Measurements from ENCODE around the gene HOXA3. TPM values are rescaled to one million over a fixed set of nuclear protein-coding genes. Genes with fewer than 3 reads are reported as not detected.

HOXA3 gene
- total RNA-seq, 4 donors from 2014 or later, result 5.5 to 19.9 (median 6.2) TPM

DNA sequence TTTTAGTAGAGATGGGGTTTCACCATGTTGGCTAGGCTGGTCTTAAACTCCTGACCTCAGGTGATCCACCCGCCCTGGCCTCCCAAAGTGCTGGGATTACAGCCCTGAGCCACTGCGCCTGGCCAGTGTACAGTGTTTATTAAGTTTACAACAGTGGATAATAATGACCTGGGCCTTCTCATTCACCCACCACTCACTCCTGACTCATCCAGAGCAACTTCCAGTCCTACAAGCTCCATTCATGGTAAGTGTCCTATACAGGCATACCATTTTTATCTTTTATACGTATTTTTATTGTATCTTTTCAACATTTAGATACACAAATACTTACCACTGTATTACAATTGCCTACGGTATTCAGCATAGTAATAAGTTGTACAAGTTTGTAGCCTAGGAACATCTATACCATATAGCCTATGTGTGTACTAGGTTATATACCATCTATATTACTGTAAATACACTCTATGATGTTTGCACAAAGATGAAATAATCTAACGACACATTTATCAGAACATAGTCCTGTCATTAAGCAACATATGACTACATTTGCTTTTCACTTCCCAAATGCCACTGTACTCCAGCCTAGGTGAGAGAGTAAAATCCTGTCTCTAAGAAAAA lies 73.7 kb downstream of the HOXA3 start:
- no peaks in the 10 kb centered on the region for H3K9me3 ChIP-seq
- no peak for TF ChIP-seq POLR2A (IDR thresholded peaks at IDR 0.05)
- TF ChIP-seq CTCF (IDR thresholded peaks at IDR 0.05), result no peak
- TF ChIP-seq POLR2AphosphoS5 (IDR thresholded peaks at IDR 0.05), result no peak
- TF ChIP-seq EP300 (IDR thresholded peaks at IDR 0.05), result no peak
- no peak overlapping the region for H3K27ac ChIP-seq
- H3K36me3 ChIP-seq, result no peaks in the 10 kb centered on the region
- H3K4me3 ChIP-seq, result no peak overlapping the region
- H3K4me1 ChIP-seq, result no peaks in the 10 kb centered on the region
- DNase-seq (ENCODE audit: low spot score in 2 of 2), result no peak
- 94% methylated on average over 5 of the region's 5 CpGs for WGBS
- no peaks in the 10 kb centered on the region for H3K27me3 ChIP-seq

DNA sequence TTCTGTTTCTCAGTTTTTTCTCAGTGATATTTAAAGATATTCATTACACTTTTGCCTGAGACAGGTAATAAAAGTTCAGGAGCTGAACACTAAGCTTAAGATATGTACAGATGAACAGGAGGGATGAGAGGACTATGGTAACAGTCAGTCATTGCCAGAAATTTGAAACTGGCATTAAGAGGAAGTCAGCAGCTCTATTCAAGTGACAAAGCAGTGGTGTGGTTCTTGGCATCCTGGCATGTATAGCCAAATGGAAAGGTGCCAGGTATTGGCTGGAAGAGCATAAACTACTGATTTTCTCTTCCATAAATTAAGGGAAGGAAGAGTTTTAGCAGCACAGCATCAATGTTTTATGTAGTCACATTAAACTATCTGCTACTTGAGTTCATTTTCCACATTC lies 79.3 kb downstream of the HOXA3 start:
- Histone ChIP-seq H3K36me3 (no peaks in the 10 kb centered on the region), H3K4me3 (no peak overlapping the region), H3K27ac (no peak overlapping the region), H3K9me3 (no peaks in the 10 kb centered on the region), H3K27me3 (no peaks in the 10 kb centered on the region), H3K4me1 (no peaks in the 10 kb centered on the region)
- DNase-seq (ENCODE audit: low spot score in 2 of 2), result no peak
- TF ChIP-seq POLR2AphosphoS5 (IDR thresholded peaks at IDR 0.05), result no peak
- no peak for TF ChIP-seq CTCF (IDR thresholded peaks at IDR 0.05)
- TF ChIP-seq POLR2A (IDR thresholded peaks at IDR 0.05), result no peak
- TF ChIP-seq EP300 (IDR thresholded peaks at IDR 0.05), result no peak

- no peak overlapping the region for H3K27ac ChIP-seq
- no peak for TF ChIP-seq POLR2AphosphoS5 (IDR thresholded peaks at IDR 0.05)
- TF ChIP-seq CTCF (IDR thresholded peaks at IDR 0.05), result no peak
- TF ChIP-seq EP300 (IDR thresholded peaks at IDR 0.05), result no peak
- TF ChIP-seq POLR2A (IDR thresholded peaks at IDR 0.05), result no peak
- no peaks in the 10 kb centered on the region for H3K9me3 ChIP-seq
- no peaks in the 10 kb centered on the region for H3K27me3 ChIP-seq
- 78% methylated on average over 6 of the region's 6 CpGs for WGBS
- no peak for DNase-seq (ENCODE audit: low spot score in 2 of 2)
- no peaks in the 10 kb centered on the region for H3K36me3 ChIP-seq
- no peak overlapping the region for H3K4me3 ChIP-seq
- no peaks in the 10 kb centered on the region for H3K4me1 ChIP-seq
Observed at GRCh38 chr7:27071622-27072390, 80.6 kb downstream of the HOXA3 start.

DNA sequence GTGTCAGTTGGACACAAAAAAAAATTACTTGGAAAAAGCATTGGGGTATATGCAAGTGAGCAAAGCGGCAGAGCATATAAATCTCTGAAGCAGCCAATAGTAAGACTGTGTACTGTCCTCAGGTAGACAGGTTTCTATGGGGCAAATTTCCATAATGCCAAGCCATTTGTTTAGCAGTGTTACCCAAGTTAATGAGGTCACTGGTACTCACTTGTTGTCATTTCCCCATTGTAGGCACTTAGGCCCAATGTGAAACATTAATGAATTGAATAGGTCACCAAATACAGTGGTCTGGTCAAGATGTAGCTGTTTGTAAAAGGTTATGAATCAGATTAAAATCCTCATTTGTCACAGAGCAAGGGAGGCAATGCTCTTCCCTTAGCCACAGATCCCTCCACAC lies 84.1 kb downstream of the HOXA3 start:
- Histone ChIP-seq H3K36me3 (no peaks in the 10 kb centered on the region), H3K4me3 (no peak overlapping the region), H3K27me3 (no peaks in the 10 kb centered on the region), H3K4me1 (no peaks in the 10 kb centered on the region), H3K9me3 (no peaks in the 10 kb centered on the region), H3K27ac (no peak overlapping the region)
- TF ChIP-seq EP300 (IDR thresholded peaks at IDR 0.05) (no peak), POLR2A (IDR thresholded peaks at IDR 0.05) (no peak), CTCF (IDR thresholded peaks at IDR 0.05) (no peak), POLR2AphosphoS5 (IDR thresholded peaks at IDR 0.05) (no peak)
- WGBS, result 91% methylated on average over 1 of the region's 1 CpG
- DNase-seq (ENCODE audit: low spot score in 2 of 2), result no peak

DNA sequence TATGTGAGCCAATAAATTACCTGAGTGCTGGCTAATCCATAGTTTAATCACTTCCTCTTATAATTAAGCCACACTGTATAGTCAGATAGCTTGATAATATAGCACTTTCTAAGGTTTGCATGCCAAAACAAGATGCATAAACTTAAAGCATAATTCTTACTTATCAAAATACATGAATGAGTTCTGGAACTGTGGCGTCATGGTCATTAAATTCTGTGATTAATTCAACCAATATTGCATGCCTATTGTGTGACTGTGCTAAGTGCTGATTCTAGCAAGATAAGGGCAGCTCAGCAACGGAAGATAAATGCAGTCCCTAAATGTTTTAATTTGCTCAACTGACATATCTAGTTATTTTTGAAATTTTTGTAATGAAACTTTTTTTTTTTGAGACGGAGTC lies 86.2 kb downstream of the HOXA3 start:
- H3K36me3 ChIP-seq, result no peaks in the 10 kb centered on the region
- no peaks in the 10 kb centered on the region for H3K9me3 ChIP-seq
- whole genome bisulfite sequencing, result 53% methylated on average over 3 of the region's 3 CpGs
- no peaks in the 10 kb centered on the region for H3K27me3 ChIP-seq
- TF ChIP-seq POLR2AphosphoS5 (IDR thresholded peaks at IDR 0.05) (no peak), CTCF (IDR thresholded peaks at IDR 0.05) (no peak), POLR2A (IDR thresholded peaks at IDR 0.05) (no peak)
- DNase-seq (ENCODE audit: low spot score in 2 of 2), result no peak
- no peaks in the 10 kb centered on the region for H3K4me1 ChIP-seq
- no peak overlapping the region for H3K4me3 ChIP-seq
- no peak overlapping the region for H3K27ac ChIP-seq
